Measurements from ENCODE around the gene PHACTR2.

The PHACTR2 gene

DNA sequence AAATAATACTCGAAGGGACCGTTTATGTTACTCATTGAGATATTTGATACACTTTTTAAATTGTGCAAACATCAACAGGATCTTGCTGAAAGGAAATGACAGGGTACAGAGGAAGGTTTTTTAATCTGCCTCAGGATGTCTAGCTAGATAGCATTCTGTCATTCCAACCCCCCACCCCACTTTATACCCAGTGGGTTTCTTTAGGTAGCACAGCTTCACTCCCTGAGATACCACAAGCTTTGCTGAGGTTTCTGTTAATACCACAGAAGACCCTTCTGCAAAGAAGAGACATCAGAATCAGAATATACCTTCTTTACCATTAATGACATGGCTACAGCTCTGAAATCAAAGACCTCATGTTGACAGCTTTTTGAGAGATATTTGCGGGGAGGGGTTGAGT is 1.3 kb downstream of the PHACTR2 start:
- TF ChIP-seq ZFX (IDR thresholded peaks at IDR 0.05): no peak
- TF ChIP-seq, protein P1, sequence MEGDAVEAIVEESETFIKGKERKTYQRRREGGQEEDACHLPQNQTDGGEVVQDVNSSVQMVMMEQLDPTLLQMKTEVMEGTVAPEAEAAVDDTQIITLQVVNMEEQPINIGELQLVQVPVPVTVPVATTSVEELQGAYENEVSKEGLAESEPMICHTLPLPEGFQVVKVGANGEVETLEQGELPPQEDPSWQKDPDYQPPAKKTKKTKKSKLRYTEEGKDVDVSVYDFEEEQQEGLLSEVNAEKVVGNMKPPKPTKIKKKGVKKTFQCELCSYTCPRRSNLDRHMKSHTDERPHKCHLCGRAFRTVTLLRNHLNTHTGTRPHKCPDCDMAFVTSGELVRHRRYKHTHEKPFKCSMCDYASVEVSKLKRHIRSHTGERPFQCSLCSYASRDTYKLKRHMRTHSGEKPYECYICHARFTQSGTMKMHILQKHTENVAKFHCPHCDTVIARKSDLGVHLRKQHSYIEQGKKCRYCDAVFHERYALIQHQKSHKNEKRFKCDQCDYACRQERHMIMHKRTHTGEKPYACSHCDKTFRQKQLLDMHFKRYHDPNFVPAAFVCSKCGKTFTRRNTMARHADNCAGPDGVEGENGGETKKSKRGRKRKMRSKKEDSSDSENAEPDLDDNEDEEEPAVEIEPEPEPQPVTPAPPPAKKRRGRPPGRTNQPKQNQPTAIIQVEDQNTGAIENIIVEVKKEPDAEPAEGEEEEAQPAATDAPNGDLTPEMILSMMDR (conservative IDR thresholded peaks at IDR 0.05): no peak
- H3K27ac ChIP-seq: no peak overlapping the region

DNA sequence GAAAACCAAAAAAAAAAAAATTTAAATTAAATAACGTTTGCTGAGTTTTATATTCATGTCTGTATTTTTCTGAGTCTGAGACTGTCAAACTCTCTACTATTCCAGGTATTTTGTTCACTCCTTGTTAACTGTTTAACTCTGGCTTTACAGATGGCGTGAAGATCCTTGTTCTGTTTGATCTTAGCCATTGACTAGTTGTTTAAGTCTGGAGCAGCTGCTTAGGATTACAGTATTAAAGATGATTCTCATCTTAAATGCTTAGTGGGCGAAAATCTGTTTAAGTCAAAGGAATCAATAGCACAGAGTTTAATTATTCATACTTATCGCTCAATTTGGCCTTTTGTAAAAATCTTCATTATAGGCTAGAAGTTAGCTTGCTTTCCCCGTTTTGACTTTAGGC is 2.4 kb downstream of the PHACTR2 start:
- TF ChIP-seq ZFX (IDR thresholded peaks at IDR 0.05): no peak
- TF ChIP-seq, protein P1 (conservative IDR thresholded peaks at IDR 0.05): no peak
- no peak overlapping the region for H3K27ac ChIP-seq

DNA sequence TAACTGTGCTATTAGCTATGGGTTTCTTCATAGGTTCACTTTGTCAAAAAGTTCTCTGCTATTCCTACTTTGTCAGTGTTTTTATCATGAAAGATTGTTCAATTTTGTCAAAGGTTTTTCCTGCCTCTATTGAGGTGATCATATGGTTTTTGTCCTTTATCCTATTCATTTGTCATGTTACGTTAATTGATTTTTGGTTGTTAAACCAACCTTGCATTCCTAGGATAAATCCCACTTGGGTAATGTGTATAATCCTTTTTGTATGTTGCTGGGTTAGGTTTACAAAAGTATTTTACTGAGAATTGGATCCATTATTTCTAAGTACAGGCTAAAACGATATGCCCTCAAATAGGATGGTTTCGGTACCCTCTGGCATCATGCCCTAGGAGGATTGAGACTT is 5.0 kb downstream of the PHACTR2 start:
- TF ChIP-seq ZFX (IDR thresholded peaks at IDR 0.05): no peak
- TF ChIP-seq, protein P1 (conservative IDR thresholded peaks at IDR 0.05): no peak
- H3K27ac ChIP-seq: no peak overlapping the region

DNA sequence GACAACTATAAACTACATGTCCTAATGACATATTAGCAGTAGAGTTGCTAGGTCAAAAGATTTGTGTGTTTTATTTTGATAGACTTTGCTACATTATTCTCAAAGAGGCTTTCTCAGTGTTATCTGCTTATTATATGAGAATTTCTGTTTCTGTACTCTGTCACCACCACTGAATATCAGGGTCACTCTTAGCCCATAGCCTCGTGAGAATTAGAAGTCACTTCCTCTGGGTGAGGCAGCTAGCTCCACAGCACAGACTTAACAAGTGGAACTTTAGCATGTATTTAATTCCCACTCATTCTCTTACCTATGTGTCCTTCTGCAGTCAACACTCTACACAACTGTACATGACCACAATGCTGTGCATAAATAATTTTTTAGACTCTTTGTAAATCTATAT is 6.7 kb downstream of the PHACTR2 start:
- H3K27ac ChIP-seq: no peak overlapping the region
- no peak for TF ChIP-seq ZFX (IDR thresholded peaks at IDR 0.05)
- TF ChIP-seq, protein P1 (conservative IDR thresholded peaks at IDR 0.05): no peak

DNA sequence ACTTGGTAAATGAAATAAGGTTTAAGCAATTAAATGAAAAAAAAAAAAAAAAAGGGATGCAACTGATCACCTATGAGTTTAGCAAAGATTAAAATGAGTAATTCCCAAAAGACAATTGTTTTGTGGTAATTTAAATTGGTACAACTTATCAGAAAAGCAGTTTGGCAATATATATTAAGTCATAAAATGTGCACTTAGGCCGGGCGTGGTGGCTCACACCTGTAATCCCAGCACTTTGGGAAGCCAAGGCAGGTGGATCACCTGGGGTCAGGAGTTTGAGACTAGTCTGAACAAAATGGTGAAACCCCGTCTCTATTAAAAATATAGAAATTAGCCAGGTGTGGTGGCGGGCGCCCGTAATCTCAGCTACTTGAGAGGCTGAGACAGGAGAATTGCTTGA is 7.9 kb downstream of the PHACTR2 start:
- no peak for TF ChIP-seq ZFX (IDR thresholded peaks at IDR 0.05)
- TF ChIP-seq, protein P1 (conservative IDR thresholded peaks at IDR 0.05): no peak

DNA sequence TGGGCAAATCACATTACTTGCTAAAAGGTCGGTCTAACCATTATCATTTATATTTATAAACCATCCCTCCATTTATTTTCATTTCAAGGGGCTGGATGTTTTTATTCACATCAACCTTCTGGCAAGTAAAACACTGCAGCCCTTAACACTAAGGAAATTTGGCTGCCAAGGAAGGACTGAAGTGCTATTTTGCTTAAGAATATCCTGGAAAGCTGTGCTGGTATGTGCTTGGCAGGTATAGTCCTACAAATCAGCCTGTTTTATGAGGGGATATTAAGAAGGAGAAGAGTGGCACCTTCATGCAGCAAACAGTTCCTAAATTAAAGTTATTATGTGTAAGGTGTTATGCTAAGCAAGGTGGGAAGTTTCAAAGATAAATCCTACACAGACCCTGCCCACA is 9.8 kb downstream of the PHACTR2 start:
- no peak overlapping the region for H3K27ac ChIP-seq
- TF ChIP-seq, protein P1 (conservative IDR thresholded peaks at IDR 0.05): no peak
- TF ChIP-seq ZFX (IDR thresholded peaks at IDR 0.05): no peak

More for the DNA sequence above, 7.9 kb downstream of the PHACTR2 start:
- no peak overlapping the region for H3K27ac ChIP-seq

DNA sequence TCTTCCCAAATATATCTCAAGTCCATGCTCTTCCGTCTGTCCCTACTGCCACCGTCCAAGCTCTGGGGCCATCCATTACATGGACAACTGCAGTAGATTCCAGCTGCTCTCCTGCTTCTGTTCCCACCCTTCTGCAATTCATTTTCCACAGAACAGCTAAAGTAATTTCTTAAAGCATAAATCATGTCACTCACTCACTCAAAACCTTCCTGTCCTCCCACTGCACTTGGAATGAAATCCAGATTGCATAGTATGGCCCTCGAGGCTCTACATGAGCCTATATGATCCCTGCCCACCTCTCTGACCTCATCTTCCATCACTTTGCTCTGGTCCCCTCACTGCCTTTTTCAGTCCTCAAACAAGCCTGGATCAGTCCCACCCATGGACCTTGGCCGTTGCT is 10.9 kb downstream of the PHACTR2 start:
- TF ChIP-seq, protein P1 (conservative IDR thresholded peaks at IDR 0.05): no peak
- no peak for TF ChIP-seq ZFX (IDR thresholded peaks at IDR 0.05)

More for the DNA sequence above, 10.9 kb downstream of the PHACTR2 start:
- H3K27ac ChIP-seq: no peak overlapping the region
